GM21381 (cell line): ENCODE results near the gene RUSC2.
"Not testable (repeated sequence)": the region's sequence is repeated elsewhere in the genome, so short reads cannot be mapped to it uniquely, and the experiment has no call there.

ENCODE experiments used
- ATAC-seq: cut with Tn5 transposase; IDR thresholded peaks from one replicate; pipeline ENCODE4 v1.9.1; 2021; ENCODE audit warnings: mild to moderate bottlenecking, moderate library complexity; ENCODE audit not compliant: unreplicated experiment

The RUSC2 gene

GRCh38 chr9:35522187-35522586 lies 32.3 kb downstream of the RUSC2 start:
- ATAC-seq = no peak

- ATAC-seq = no peak
Observed at GRCh38 chr9:35522700-35523099, 32.8 kb downstream of the RUSC2 start.

- not testable (repeated sequence) for ATAC-seq
Observed at GRCh38 chr9:35523556-35523955, 33.6 kb downstream of the RUSC2 start.

- no peak for ATAC-seq
Observed at GRCh38 chr9:35526087-35526801, 36.3 kb downstream of the RUSC2 start.

- ATAC-seq = no peak
Observed at GRCh38 chr9:35529161-35529823, 39.4 kb downstream of the RUSC2 start.

- no peak for ATAC-seq
Observed at GRCh38 chr9:35533398-35533797, 43.5 kb downstream of the RUSC2 start.

GRCh38 chr9:35534921-35535320 lies 45.0 kb downstream of the RUSC2 start:
- ATAC-seq = not testable (repeated sequence)

GRCh38 chr9:35537913-35538312 lies 48.0 kb downstream of the RUSC2 start:
- ATAC-seq = no peak

- no peak for ATAC-seq
Observed at GRCh38 chr9:35538361-35539234, 48.7 kb downstream of the RUSC2 start.
